Measurements from ENCODE around the gene ARHGEF26. TPM values are rescaled to one million over a fixed set of nuclear protein-coding genes. Genes with fewer than 3 reads are reported as not detected.

The ARHGEF26 gene
- total RNA-seq, 2 donors from 2014 or later, result 16.9 to 17.1 TPM

DNA sequence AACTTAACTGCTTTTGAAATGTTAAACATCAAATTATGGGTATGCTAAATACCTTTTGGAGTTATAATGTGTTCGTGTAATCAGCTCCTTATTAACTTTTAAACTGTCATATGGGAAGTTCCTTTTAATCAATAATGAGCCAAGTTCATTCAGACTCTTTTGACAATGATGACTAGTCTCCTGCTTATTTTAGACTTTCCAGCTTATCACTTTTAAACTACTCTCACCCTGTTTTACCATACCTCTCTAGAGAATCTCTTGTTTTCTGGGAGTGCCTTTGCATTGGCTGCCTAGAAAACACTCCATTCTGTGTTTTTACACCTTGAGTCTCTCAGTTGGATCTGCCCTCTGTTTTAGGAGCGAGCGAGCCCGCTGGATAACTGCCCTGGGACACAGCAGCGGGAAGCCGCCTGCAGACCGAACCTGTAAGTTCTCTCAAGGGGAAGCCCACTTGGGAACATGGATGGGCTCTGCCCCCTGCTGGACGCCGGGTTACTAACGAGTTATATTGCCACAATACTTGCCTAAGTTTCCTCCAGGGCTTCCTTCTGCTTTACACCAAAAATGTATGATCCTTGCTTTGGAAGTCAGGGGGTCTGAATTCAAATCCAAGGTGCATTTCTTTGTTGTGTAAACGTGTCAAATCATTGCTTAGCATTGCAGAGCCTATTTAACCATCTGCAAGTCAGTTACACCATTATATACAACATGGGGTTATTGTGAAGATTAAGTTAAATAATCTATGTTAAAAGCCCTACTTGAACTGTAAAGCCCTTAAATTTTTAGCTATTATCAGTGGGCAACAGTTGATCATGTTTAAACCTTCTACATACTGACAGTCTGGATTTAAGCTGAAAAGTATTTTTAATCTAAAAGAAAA is 131.8 kb downstream of the ARHGEF26 start:
- DNase-seq, result peak; percentile 90 to 95 (median 92)
- peaks cover 5% of the 10 kb centered on the region for H3K4me1 ChIP-seq
- no peak overlapping the region for H3K4me3 ChIP-seq
- peaks cover 0 to 6% of the 10 kb centered on the region in 2 donors for H3K36me3 ChIP-seq (replicated peaks in 1 of 2; ENCODE audit: insufficient read depth in 1 of 2, low read depth in 2 of 2)
- no peaks in the 10 kb centered on the region for H3K9me3 ChIP-seq
- WGBS, 2 donors, result 2 to 6% methylated on average over 11 of the region's 11 CpGs
- H3K27ac ChIP-seq, result no peak overlapping the region
- no peak for TF ChIP-seq POLR2A (IDR thresholded peaks at IDR 0.05)
- TF ChIP-seq, protein P1, sequence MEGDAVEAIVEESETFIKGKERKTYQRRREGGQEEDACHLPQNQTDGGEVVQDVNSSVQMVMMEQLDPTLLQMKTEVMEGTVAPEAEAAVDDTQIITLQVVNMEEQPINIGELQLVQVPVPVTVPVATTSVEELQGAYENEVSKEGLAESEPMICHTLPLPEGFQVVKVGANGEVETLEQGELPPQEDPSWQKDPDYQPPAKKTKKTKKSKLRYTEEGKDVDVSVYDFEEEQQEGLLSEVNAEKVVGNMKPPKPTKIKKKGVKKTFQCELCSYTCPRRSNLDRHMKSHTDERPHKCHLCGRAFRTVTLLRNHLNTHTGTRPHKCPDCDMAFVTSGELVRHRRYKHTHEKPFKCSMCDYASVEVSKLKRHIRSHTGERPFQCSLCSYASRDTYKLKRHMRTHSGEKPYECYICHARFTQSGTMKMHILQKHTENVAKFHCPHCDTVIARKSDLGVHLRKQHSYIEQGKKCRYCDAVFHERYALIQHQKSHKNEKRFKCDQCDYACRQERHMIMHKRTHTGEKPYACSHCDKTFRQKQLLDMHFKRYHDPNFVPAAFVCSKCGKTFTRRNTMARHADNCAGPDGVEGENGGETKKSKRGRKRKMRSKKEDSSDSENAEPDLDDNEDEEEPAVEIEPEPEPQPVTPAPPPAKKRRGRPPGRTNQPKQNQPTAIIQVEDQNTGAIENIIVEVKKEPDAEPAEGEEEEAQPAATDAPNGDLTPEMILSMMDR (IDR thresholded peaks at IDR 0.05), result peak; percentile 69 to 97 (median 93)
- H3K27me3 ChIP-seq, result no peaks in the 10 kb centered on the region
- ATAC-seq, result peak; percentile 95
- intact Hi-C loops (cut with DNase I), result loop anchor here (5.0 kb wide), 1 partner anchor 156 kb away; no protein-coding TSS in a partner anchor

DNA sequence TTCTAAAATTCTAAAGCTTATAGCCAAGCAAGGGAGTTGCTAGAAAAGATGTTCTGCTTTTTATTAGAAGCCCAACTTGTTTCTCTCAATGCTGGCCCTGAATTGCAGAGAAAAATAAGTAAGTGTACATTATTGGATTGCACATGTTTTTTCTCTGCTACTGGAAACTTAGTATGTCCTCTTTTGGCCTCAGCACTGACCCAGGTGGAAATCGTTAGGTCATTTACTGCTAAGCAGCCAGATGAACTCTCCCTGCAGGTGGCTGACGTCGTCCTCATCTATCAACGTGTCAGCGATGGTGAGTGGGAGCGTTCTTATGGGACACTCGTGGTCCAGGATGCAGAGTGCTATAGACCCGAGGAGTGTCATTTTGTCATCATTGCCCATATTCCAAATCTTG is 133.3 kb downstream of the ARHGEF26 start:
- Histone ChIP-seq H3K4me3 (no peak overlapping the region), H3K27ac (no peak overlapping the region), H3K36me3 (replicated peaks in 1 of 2; ENCODE audit: insufficient read depth in 1 of 2, low read depth in 2 of 2) (peaks cover 0 to 6% of the 10 kb centered on the region in 2 donors), H3K9me3 (no peaks in the 10 kb centered on the region), H3K4me1 (peaks cover 5% of the 10 kb centered on the region), H3K27me3 (no peaks in the 10 kb centered on the region)
- intact Hi-C loops (cut with DNase I), result loop anchor here (5.0 kb wide), 1 partner anchor 157 kb away; no protein-coding TSS in a partner anchor
- no peak for ATAC-seq
- WGBS, 2 donors, result 75 to 84% methylated on average over 8 of the region's 8 CpGs
- TF ChIP-seq, protein P1 (IDR thresholded peaks at IDR 0.05), result no peak
- TF ChIP-seq POLR2A (IDR thresholded peaks at IDR 0.05), result no peak
- DNase-seq, result no peak

DNA sequence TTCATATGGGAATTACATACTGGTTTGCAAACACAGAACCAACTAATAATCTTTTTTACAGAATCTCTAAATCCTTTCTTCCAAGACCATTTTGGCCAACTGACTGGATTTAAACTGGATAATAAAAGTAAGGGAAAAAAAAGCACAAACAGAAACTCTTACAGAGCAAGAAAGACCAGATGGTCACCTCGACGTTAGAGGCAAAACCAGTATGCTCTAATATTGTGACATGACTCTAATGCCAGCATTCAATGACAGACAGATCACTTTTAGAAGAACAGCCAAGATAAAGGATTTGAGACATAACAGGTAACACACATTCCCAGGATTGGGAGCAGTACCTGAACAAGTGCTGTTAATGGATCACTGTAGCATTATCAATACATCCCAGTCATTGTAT is 152.2 kb downstream of the ARHGEF26 start:
- no peaks in the 10 kb centered on the region for H3K9me3 ChIP-seq
- H3K4me3 ChIP-seq, result no peak overlapping the region
- ATAC-seq (no peak), DNase-seq (no peak)
- no peaks in the 10 kb centered on the region for H3K27me3 ChIP-seq
- WGBS, 2 donors, result 39 to 52% methylated on average over 2 of the region's 2 CpGs
- no peak overlapping the region for H3K27ac ChIP-seq
- no peak for TF ChIP-seq POLR2A (IDR thresholded peaks at IDR 0.05)
- TF ChIP-seq, protein P1 (IDR thresholded peaks at IDR 0.05), result no peak
- no peaks in the 10 kb centered on the region for H3K4me1 ChIP-seq
- intact Hi-C loops (cut with DNase I), result no loop called here
- H3K36me3 ChIP-seq (replicated peaks in 1 of 2; ENCODE audit: insufficient read depth in 1 of 2, low read depth in 2 of 2), result peaks cover 0 to 28% of the 10 kb centered on the region in 2 donors

DNA sequence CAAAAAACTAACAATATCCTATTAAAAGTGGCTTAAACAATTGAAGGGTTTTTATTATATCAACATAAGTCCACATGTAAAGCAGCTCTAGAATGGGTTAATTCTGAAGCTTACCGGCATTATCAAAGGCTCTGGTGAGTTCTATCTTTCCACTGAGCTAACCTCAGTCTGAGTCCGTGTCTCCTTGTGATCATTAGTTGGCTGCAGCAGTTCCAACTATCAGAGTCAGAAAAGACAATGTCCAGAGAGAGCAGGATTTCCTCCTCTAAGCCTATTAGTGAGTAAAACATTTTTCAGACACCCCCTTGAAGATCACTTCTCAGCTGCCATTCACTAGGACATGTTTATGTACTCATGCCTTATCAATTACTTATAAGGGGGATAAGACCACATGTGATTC is 153.2 kb downstream of the ARHGEF26 start:
- DNase-seq (no peak), ATAC-seq (no peak)
- TF ChIP-seq, protein P1 (IDR thresholded peaks at IDR 0.05), result no peak
- TF ChIP-seq POLR2A (IDR thresholded peaks at IDR 0.05), result no peak
- no peak overlapping the region for H3K4me3 ChIP-seq
- no peaks in the 10 kb centered on the region for H3K27me3 ChIP-seq
- H3K9me3 ChIP-seq, result no peaks in the 10 kb centered on the region
- H3K4me1 ChIP-seq, result no peaks in the 10 kb centered on the region
- peaks cover 0 to 31% of the 10 kb centered on the region in 2 donors for H3K36me3 ChIP-seq (replicated peaks in 1 of 2; ENCODE audit: insufficient read depth in 1 of 2, low read depth in 2 of 2)
- intact Hi-C loops (cut with DNase I), result no loop called here
- no peak overlapping the region for H3K27ac ChIP-seq
- 18 to 28% methylated on average over 2 of the region's 2 CpGs for WGBS, 2 donors

Data from body of pancreas (tissue), 4 donors.